Activated CD4-positive, alpha-beta T cell treated with anti-CD3 and anti-CD28 coated beads for 1 hour (primary cell): ENCODE measurements around the gene SEMA6B.

ENCODE experiments used
- DNase-seq: peaks from one replicate; pipeline ENCODE4 v3.0.0-alpha.2; 2020

SEMA6B gene

DNA sequence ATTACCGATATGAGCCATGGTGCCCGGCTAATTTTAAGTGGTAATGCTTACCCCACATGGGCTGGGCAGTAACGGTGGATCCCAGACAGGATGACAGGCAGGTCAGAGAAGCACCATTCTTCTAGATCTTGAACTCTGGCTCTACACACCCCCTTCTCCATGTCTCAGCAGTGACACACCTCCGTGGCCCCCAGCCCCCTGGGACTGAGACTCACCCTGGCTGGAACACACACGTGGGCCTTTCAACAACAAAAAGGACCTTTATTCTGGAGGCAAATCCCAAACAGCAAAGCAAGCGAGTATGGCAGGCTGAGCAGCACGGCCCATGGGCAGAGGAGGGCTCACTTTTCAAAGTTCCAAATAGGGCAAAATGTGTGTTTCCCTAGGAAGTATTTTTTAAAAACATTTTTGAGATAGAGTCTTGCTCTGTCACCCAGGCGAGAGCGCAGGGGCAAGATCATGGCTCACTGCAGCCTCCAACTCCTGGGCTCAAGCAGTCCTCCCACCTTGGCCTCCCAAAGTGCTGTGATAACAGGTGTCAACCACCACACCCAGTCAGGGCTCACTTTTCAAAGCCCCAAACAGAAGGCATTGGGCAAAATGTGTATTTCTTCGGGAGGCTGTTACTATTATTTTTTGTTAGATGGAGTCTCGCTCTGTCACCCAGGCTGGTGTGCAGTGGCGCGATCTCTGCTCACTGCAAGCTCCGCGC, 37.0 kb downstream of the SEMA6B start:
- no peak for DNase-seq

DNA sequence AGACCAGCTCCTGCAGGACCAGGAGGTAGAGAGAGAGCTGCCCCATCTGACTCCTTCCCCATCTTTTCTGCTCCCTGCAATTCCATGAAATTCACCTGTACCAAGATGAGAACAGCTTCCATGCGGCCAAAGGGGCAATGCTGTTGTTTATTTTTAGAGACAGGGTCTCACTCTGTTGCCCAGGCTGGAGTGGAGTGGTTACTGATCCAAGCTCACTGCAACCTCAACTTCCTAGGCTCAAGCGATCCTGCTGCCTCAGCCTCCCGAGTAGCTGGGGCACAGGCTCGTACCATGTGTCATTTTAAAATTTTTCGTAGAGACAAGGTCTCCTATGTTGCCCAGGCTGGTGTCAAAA, 37.6 kb downstream of the SEMA6B start:
- DNase-seq, result no peak

DNA sequence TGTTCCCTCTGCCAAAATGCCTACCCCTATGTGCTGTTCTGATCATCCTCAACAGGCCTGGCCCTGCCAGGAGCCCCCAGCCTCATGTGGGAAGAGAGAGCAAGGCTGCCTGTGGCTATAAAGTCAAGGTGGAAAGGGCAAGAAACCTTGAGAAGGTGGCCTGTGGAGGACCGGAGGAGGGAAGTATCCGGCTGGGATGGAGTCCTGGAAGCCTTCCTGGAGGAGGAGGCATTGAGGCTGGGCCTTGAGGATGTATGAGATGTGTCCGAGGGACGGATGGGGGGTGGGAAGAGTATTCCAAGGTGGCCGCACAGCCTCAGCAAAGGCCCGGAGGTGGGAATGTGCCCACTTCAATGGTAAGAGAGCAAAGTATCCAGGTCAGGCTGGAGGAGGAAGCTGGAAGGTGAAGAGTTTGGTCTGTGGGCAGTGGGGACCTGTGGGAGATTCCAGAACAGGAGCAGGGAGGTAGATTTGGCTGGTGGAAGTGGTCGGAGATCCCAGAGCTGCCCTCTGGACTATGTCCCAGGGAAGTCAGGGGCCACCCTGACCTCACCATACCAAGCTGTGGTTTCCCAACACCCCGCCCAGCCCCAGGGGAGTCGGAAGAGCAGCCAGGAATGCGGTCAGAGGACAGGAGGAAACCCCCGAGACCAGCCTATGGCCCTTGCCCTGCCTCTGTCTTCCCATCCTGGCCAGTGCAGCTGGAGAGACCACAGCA, 38.2 kb downstream of the SEMA6B start:
- DNase-seq, result no peak

DNA sequence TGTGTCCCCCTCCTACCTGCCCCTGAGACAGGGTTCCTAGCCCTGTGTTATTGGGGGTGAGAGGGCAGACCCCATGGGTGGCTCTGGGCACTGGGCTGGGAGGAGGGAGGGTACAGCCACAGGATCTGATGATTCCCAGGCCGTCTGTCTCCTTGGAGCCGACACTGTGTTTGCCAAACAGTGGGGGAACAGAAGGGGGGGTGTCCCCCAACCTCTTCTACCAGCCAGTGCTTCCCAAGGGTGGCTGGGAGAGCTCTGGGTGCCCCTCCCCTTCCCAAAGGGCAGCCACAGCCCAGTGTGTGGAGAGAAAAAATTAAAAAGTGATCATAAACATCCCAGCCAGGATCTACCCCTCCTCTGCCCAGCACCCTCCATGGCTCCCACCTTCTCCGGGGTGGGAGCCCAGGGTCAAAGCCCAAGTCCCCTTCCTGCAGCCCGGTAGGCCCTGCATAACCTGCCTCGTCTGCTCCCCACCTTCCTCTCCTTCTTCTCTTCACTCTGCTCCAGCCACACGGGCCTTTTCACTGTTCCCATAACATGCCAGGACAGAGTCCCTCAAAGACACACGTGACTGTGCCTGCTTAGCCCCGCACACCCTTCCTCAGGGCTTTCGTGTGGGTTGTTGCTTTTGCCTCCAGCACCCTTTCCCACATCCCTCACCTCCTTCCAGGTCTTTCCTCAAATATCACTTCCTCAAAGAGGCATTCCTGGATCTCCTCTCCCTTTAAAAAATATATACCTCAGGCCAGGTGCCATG, 39.8 kb downstream of the SEMA6B start:
- no peak for DNase-seq

DNA sequence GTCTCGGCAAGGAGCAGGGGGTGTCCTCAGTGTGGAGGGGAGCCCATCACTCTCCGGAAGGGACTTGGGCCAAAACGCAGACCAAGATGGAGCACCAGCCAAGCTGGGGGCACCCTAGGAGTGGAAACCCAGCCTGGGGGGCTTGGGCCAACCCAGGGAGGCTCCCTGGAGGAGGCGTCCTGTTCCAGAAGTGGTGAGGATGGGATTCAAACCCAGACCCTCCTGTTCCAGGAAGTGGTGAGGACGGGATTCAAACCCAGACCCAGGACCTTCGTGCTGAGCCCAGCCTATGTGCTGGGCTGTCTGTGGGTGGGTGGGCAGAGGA, 40.4 kb downstream of the SEMA6B start:
- no peak for DNase-seq

DNA sequence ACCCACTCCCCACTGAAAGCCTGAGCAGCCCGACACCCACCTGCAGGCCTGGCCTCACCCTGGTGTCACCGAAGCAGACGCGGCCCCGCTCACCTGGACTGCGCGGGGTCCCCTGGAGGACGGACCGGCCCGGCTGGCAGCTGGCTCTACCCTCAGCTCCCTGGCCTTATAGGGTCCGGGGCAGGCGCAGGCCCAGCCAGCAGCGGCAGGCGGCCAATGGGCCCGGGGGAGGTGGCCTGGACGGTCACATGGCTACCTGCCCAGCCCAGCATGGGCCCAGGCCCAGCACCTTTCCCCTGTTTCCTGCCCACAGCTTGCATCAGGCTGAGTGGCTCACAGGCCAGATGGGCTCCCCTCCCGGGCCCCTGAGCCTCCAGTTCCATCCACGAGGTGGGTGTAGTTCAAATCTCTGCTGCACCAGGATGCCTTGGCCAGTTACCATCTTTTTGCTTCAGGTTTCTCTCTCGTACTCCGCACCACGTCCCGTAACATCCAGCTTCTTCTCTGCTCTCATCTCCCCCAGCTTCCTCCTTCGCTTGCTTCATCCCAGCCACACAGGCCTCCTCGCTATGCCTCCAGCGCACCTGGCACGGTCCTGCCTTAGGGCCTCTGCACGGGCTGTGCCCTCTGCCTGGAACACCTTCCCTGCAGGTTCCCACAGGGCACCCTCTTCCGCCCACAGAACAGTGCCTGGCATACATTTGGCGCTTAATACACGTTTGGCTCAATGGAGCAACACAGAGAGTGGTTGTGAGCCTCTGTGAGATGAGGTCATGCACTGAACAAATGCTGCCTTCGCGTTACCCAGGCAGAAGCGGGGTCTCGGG, 40.9 kb downstream of the SEMA6B start, which contains the start of gene PLIN4:
Gene PLIN4 (minus strand): TSS at position 142 of the 827 bp plus-strand sequence. CDS start 214 bp downstream, outside the sequence.
- no peak for DNase-seq

DNA sequence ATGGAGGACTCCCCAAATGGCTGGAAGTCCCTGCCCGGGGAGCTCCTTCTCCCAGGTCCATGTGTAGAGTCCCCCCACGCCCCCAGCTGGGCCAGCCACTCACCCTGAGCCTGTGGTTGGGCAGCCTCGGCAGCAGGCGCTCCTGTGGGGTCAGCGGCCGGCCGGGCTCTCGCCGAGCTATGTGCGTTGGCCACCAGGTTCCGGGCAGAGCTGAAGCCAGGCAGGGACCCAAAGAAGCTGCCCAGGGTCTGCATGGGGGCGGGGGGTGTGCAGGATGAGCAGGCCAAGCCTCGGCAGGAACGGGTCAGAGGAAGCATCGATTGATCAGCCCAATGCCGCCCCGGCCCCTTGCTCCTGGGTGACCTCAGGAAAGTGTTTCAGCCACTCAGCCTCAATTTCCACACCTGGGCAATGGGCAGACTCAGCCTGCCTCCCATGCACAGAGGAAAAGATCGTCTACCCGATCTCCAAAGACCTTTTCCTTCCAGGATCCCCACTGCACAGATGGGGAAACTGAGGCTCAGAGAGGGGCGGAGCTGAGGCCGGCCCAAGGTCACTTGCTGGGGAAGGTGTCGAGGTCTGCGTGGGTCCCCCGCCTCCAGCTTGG, 41.9 kb downstream of the SEMA6B start:
- DNase-seq, result no peak

DNA sequence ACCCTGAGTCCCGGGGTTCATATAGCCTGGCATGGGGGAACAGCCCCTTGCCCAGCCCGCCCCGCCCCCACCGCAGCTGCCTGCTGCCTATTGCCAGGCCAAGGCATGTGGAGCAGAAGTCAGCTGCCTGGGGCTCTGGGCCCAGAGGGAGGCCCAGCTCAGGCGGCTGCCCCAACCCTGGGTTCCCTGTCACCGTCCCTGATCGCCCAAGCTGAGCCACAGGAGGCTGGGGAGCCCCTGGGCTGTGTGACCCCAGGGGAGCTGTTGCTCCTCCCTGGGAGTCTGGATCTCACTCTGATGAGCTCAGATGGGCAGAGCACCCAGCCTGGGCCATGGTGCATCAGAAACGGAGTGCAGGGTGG, 42.6 kb downstream of the SEMA6B start:
- DNase-seq, result no peak

DNA sequence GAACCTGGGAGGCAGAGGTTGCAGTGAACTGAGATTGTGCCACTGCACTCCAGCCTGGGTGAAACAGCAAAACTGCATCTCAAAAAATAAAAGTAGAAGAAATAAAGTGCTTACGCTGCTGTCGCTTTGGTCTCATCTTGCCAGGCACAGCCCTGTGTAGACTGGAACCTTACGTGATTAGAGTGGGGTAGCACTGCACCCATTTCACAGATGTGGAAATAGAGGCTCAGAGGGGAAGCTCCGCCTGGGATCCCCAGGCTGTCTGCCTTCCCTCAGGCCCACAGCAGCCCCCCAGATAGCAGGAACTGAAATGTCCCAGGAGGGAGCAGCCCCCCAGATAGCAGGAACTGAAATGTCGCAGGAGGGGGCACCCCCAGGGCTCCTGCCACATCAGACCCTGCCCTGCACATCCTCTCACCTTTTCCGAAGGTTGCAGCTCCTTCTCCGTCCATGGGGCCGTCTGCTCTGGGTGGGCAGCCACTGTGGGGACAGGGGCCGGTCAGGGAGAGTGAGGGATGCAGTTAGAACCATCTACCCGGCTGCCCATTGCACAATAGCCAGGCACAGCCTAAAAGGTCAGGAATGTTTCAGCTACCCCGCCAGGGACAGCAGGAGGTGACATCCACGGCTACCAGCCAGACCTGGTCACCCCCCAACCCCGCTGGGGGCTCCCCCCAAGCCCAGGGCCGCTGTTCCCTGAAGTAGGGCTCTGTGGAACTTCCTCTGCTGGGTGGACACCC, 43.1 kb downstream of the SEMA6B start:
- DNase-seq, result no peak

DNA sequence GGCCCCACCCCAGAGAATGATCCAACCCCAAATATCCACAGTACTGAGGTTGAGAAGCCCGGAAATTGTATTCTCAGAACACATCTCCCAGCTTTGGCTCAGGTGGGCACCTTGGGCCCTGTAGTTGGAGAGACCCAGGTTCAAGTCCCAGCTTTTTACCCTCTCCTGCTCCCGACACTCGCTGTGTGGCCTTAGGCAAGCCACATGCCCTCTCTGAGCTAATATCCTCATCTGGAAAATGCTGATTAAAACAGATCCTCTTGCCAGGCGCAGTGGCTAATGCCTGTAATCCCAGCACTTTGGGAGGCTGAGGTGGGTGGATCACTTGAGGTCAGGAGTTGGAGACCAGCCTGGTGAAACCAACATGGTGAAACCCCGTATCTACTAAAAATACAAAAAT, 43.8 kb downstream of the SEMA6B start:
- DNase-seq, result no peak

DNA sequence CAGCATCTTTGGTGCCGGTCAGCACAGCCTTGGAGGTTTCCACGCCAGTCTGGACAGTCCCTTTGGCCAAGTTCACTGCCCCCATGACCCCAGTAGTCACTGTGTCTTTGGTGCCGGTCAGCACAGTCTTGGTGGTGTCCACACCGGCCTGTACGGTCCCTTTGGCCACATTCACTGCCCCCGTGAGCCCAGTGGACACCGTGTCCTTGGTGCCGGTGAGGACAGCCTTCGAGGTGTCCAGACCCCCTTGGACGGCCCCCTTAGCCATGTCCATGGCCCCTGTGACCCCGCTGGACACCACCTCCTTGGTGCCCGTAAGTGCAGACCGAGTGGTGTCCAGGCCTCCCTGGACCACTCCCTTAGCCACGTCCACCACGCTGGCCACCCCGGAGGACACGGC, 46.2 kb downstream of the SEMA6B start:
- no peak for DNase-seq

DNA sequence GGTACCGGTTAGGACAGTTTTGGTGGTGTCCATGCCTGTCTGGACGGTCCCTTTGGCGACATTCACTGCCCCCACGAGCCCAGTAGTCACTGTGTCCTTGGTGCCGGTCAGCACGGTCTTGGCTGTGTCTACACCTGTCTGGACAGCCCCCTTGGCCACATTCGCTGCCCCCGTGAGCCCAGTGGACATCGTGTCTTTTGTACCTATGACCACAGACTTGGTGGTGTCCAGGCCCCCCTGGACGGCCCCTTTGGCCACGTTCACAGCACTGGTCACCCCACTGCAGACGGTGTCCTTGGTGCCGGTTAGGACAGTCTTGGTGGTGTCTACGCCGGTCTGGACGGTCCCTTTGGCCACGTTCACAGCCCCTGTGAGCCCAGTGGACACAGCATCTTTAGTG, 47.4 kb downstream of the SEMA6B start:
- no peak for DNase-seq

DNA sequence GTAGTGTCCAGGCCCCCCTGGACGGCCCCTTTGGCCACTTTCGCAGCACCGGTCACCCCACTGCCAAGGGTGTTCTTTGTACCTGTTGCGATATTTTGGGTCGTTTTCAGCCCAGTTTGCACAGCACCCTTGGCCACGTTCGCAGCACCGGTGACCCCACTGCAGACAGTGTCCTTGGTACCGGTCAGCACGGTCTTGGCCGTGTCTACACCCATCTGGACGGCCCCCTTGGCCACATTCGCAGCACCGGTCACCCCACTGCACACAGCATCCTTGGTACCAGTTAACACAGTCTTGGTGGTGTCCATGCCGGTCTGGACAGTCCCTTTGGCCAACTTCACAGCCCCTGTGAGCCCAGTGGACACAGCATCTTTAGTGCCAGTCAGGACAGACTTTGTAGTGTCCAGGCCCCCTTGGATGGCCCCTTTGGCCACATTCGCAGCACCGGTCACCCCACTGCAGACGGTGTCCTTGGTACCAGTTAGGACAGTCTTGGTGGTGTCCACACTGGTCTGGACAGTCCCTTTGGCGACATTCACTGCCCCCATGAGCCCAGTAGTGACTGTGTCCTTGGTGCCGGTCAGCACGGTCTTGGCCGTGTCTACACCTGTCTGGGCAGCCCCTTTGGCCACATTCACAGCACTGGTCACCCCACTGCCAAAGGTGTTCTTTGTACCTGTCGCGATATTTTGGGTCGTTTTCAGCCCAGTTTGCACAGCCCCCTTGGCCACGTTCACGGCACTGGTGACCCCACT, 48.0 kb downstream of the SEMA6B start:
- no peak for DNase-seq

DNA sequence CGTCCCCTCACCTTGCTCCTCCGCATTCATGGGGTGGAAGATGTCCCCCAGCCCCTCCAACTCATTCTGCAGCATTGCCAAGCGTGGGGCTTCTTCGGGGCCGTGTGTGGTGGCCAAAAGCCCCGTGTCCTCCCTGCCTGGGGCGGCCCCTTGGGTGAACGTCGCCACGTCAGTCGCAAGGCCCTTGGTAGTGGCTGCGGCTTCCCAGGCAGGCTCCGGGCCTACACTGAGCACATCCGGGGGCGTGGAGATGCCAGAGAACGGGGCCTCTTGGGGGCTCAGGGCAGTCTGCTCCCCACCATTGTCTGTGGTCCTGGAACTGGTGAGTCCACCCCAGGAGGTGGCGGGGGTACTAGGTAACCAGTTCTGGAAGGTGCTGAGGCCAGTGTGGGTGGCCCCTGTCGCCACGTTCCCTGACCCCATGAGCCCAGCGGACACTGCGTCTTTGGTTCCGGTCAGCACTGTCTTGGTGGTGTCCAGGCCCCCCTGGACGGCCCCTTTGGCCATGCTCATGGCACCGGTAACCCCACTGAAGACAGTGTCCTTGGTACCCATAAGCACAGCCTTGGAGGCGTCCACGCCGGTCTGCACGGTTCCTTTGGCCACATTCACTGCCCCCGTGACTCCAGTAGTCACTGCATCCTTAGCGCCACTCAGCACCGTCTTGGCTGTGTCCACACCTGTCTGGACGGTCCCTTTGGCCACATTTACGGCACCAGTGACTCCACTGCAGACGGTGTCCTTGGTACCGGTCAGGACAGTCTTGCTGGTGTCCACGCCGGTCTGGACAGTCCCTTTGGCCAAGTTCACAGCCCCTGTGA, 48.8 kb downstream of the SEMA6B start:
- no peak for DNase-seq

DNA sequence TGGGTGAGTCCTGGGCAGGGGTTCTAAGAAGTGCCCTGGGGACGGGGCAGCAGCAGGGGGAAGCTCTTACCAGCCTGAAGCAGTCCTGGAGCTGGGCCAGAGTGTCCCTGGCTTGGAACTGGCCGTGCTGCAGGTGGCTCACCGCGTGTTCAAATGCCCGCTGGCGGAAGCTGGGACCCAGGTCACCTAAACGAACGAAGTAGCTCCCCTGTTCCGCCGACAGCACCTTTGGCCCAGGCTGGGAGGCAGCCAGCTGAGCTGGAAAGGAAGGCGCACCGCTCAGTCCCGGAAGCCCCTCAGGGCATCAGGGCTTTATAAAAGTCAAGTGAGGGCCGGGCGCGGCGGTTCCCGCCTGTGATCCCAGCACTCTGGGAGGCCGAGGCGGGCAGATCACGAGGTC, 50.8 kb downstream of the SEMA6B start:
- DNase-seq, result no peak

DNA sequence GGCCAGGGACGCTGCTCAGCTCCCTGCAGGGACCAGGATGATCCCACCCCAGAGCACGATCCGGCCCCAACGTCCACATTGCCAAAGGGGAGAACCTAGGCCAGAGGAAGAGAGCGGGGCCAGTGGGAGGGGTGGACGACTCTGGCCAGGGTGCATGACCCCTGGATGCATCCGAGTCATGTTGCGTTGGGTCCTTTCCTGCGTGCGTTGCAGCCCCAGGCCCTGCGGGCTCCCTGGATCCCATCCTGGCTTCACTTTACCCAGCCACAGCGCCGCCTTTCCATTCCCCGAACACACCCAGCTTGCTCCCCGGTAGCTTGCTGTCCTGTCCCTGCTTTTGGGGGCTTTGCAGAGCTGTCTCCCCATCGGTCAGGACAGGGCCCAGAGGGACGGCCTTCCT, 51.7 kb downstream of the SEMA6B start:
- no peak for DNase-seq

DNA sequence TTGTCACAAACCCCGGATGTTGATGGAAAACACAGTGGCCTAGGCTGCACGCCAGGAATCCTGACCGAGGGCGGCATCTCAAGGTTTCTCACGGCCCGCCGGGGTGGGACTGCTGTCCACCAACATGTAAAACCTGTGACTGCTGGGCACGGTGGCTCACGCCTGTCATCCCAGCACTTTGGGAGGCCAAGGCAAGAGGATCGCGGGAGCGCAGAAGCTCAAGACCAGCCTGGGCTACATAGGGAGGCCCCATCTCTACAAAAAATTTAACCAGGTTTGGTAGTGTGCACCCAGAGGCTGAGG, 52.4 kb downstream of the SEMA6B start:
- DNase-seq, result no peak

DNA sequence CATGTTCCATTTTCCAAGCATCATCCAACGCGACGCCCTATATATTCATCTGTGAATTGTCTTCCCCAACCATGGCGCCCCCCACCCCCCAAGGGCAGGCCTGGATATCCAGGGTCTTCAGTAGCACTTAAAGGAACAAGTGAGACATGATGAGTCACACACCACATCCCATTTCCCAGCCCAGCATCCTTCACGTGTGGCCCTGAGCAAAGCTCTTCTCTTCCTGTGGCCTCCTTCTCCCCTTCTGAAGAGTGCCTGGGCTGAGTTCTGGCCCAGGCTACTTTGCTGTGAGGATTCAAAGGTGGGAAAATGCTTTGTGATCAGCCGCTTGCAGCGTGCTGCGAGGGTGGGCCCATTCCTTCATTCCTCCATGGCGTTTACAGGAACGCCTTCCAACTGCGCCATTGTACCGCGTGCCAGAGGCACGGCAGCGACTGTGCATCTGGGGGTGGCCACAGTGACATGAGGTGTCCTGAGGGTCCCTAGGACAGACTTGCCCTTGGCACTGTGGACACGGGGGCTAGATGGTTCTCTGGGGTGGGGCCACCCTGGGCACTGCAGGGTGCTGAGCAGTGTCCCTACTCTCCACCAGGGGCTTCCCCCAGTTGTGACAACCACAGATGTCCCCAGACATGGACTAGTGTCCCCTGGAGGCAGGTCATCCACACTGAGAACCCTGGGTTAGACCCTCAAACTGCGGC, 52.9 kb downstream of the SEMA6B start:
- no peak for DNase-seq

DNA sequence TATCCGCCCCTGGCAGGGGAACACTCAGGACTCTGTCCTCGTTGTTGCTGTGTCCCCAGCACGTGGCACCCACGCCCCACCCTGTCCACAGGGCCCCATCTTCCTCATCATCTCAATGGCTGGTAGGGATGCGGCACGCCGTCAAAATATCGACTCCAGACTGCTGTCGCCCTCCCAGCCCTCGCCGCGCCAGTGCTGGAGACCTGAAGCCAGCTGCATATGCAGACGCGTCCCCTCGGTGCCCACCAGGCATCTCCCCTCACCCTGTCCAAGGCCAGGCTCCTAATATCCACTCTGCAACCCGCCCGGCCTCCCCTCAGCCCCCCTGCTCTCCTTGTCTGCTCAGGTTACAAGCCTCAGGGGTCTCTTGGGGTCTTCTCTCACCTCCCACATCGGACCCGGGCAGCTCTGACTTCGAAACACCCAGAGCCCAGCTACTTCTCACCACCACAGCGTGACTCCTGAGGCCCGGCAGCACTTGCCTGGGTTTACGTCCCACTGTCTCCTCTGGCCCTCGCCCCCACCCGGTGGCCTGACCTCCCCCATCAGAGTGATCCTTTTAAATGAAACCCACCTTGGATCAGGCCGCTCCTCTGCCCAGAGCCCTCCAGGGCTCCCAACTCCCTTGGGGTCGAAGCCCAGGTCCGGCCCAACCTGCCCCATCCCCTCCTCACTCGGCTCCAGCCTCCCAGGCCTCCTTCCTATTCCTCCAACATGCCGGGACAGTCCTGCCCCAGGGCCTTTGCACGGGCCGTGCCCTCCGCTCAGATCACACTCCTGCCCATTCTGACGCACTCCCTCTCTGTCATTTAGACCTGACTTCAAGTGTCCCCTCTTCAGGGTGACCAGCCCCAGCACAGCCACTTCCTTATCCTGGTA, 53.7 kb downstream of the SEMA6B start:
- no peak for DNase-seq
